ENCODE data around the gene COQ6. TPM values are rescaled to one million over a fixed set of nuclear protein-coding genes. Genes with fewer than 3 reads are reported as not detected.

Gene COQ6
- total RNA-seq = 20.0 and 22.1 TPM in 2 replicates

GRCh38 chr14:73949752-73950734, at the start of gene COQ6, which contains the start of gene FAM161B:
TSS of gene COQ6 (plus strand) at chr14:73950302. CDS start at chr14:73950333, 31 bp downstream.
TSS of gene FAM161B (minus strand) at chr14:73950094. CDS start at chr14:73950026, 68 bp downstream.

Other genes starting within 250 kb of the COQ6 start
- 15.7 and 30.3 TPM in 2 replicates for gene PNMA1, start 235.9 kb upstream of the COQ6 start, total RNA-seq
- gene PTGR2, start 98.5 kb upstream of the COQ6 start, total RNA-seq = 5.2 and 9.6 TPM in 2 replicates
- gene ZNF410, start 63.4 kb upstream of the COQ6 start, total RNA-seq = 72.6 and 76.8 TPM in 2 replicates
- gene FAM161B, start 208 bp upstream of the COQ6 start, total RNA-seq = 4.1 and 4.2 TPM in 2 replicates
- 11.7 and 17.0 TPM in 2 replicates for gene ENTPD5, start 69.0 kb downstream of the COQ6 start, total RNA-seq
- 5.5 and 6.0 TPM in 2 replicates for gene BBOF1, start 69.0 kb downstream of the COQ6 start, total RNA-seq
- gene ALDH6A1, start 134.2 kb downstream of the COQ6 start, total RNA-seq = 58.0 and 62.0 TPM in 2 replicates
- gene LIN52, start 134.7 kb downstream of the COQ6 start, total RNA-seq = 6.1 and 8.3 TPM in 2 replicates